K562 (cell line): Measurements from ENCODE around the gene NCOA1. TPM values are rescaled to one million over a fixed set of nuclear protein-coding genes. Genes with fewer than 3 reads are reported as not detected.

Experiments used
- ETV5 ChIP-seq: sonication (generic); formaldehyde crosslinking; IDR thresholded peaks from 2 replicates; pipeline ENCODE4 v1.4.0; 2020; ENCODE audit warnings: low read depth, mild to moderate bottlenecking, missing genetic modification reagents
- HDAC8 ChIP-seq: fragments of 450-650 bp; IDR thresholded peaks from 2 replicates; pipeline ENCODE4 v1.6.1; 2016; ENCODE audit warnings: mild to moderate bottlenecking, missing genetic modification characterization, moderate library complexity, missing compliant biosample characterization
- MAFF ChIP-seq: IDR thresholded peaks from 2 replicates; pipeline ENCODE4 v1.6.1; 2012; ENCODE audit warnings: low read length, improper control_type of control experiment
- MAFG ChIP-seq: fragments of 450-650 bp; conservative IDR thresholded peaks from 2 replicates; pipeline ENCODE4 v1.6.1; 2016; ENCODE audit warnings: missing genetic modification characterization, missing compliant biosample characterization
- RFX1 ChIP-seq: fragments of 450-650 bp; IDR thresholded peaks from 2 replicates; pipeline ENCODE4 v1.6.1; 2016; ENCODE audit warnings: mild to moderate bottlenecking, moderate library complexity
- SMARCA5 ChIP-seq: fragments of 450-650 bp; IDR thresholded peaks from 2 replicates; pipeline ENCODE4 v1.6.1; 2016
- TCF7L2 ChIP-seq: fragments of 150-350 bp; IDR thresholded peaks from 2 replicates; pipeline ENCODE4 v1.6.1; 2016; ENCODE audit warnings: low read depth, mild to moderate bottlenecking, low read length, moderate library complexity
- TCFL5 ChIP-seq: fragments of 250-450 bp; sonication (Bioruptor Pico); conservative IDR thresholded peaks from 2 replicates; pipeline ENCODE4 v1.6.1; 2021; ENCODE audit warnings: mild to moderate bottlenecking, moderate library complexity, matching md5 sums
- ZNF133 ChIP-seq: fragments of 250-450 bp; sonication (Bioruptor Pico); IDR thresholded peaks from 2 replicates; pipeline ENCODE4 v1.4.0; 2020; ENCODE audit warnings: mild to moderate bottlenecking
- ZNF146 ChIP-seq: IDR thresholded peaks from one replicate; pipeline ENCODE4 v1.6.1; 2018; ENCODE audit warnings: missing compliant biosample characterization; ENCODE audit not compliant: unreplicated experiment
- ZNF239 ChIP-seq: fragments of 250-450 bp; sonication (Bioruptor Pico); IDR thresholded peaks from 2 replicates; pipeline ENCODE4 v1.4.0; 2020; ENCODE audit warnings: mild to moderate bottlenecking
- ZNF583 ChIP-seq: fragments of 250-450 bp; sonication (Bioruptor Pico); IDR thresholded peaks from 2 replicates; pipeline ENCODE4 v1.4.0; 2020
- polyA plus RNA-seq, 8 experiments: library from polyadenylated mRNA; depleted of rRNA in 4 of 8; stranded (reverse) in 5 of 8; unstranded in 3 of 8; fragments of >200 nt; fragmentation: Nextera tagmentation in 2 of 8; fragmentation: Illumina TruSeq in 1 of 8; extraction: Ambion mirVana in 2 of 8; extraction: Trizol in 1 of 8; gene quantifications; 2 replicates each; pipeline versions ENCODE4 v1.2.1 to v1.2.3, GENCODE V29; 2011 to 2014; ENCODE audit warnings: inconsistent platforms in 1 of 8, missing spikeins in 1 of 8
- total RNA-seq, 7 experiments: library from RNA; depleted of rRNA in 6 of 7; stranded (reverse); fragments of >200 nt in 6 of 7; fragmentation: Illumina TruSeq in 2 of 7; extraction: Trizol in 2 of 7; gene quantifications; 2 replicates each; pipeline versions ENCODE4 v1.2.1 to v1.2.3, GENCODE V29; 2011 to 2021; ENCODE audit warnings: low replicate concordance in 1 of 7
- TF ChIP-seq, protein P1 (sequence below): fragments of 200-600 bp; sonication (generic); IDR thresholded peaks from one replicate; pipeline ENCODE4 v1.6.1; 2012; ENCODE audit warnings: mild to moderate bottlenecking, low read depth, low read length, inconsistent platforms
- TF ChIP-seq, protein P2 (sequence below): fragments of 450-650 bp; IDR thresholded peaks from 2 replicates; pipeline ENCODE4 v1.6.1; 2016; ENCODE audit warnings: mild to moderate bottlenecking
- TF ChIP-seq, protein P3 (sequence below): sonication (generic); formaldehyde crosslinking; IDR thresholded peaks from 2 replicates; pipeline ENCODE4 v1.8.0; 2023; ENCODE audit warnings: mild to moderate bottlenecking, missing genetic modification reagents

The NCOA1 gene
- total and polyA plus RNA-seq, 9 of the 15 experiments (the other 6 are each of a cell fraction or from before 2014, with no cell fraction given): 4.9 to 25.7 (median 17.0) TPM

DNA sequence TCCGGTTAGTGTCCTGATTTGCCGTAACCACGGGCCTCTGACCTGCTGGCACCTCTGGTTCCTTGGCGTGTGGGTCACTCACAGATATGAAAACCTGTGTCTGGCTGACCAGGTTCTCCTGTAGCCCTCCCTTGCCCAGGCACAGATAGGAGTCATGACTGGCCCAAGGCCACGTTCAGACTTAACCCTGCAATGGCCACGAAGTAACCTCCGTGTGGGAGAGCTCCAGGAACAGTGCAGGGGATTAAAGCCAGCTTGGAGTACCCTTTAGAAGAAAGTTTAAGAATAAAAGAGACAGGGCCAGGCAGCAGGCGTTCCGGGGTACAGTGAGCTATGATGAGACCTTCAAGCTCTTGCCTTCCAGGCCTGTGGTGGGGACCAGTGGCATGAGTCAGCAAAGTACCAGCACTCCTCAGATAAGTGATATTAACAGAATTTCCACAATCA is 327.7 kb downstream of the NCOA1 start (continued):
- no peak for TF ChIP-seq ZNF146 (CRISPR knock-in tag)
- TF ChIP-seq TCFL5 (CRISPR knock-in tag): no peak
- peak; percentile 83 for TF ChIP-seq MAFG
- TF ChIP-seq, protein P1, sequence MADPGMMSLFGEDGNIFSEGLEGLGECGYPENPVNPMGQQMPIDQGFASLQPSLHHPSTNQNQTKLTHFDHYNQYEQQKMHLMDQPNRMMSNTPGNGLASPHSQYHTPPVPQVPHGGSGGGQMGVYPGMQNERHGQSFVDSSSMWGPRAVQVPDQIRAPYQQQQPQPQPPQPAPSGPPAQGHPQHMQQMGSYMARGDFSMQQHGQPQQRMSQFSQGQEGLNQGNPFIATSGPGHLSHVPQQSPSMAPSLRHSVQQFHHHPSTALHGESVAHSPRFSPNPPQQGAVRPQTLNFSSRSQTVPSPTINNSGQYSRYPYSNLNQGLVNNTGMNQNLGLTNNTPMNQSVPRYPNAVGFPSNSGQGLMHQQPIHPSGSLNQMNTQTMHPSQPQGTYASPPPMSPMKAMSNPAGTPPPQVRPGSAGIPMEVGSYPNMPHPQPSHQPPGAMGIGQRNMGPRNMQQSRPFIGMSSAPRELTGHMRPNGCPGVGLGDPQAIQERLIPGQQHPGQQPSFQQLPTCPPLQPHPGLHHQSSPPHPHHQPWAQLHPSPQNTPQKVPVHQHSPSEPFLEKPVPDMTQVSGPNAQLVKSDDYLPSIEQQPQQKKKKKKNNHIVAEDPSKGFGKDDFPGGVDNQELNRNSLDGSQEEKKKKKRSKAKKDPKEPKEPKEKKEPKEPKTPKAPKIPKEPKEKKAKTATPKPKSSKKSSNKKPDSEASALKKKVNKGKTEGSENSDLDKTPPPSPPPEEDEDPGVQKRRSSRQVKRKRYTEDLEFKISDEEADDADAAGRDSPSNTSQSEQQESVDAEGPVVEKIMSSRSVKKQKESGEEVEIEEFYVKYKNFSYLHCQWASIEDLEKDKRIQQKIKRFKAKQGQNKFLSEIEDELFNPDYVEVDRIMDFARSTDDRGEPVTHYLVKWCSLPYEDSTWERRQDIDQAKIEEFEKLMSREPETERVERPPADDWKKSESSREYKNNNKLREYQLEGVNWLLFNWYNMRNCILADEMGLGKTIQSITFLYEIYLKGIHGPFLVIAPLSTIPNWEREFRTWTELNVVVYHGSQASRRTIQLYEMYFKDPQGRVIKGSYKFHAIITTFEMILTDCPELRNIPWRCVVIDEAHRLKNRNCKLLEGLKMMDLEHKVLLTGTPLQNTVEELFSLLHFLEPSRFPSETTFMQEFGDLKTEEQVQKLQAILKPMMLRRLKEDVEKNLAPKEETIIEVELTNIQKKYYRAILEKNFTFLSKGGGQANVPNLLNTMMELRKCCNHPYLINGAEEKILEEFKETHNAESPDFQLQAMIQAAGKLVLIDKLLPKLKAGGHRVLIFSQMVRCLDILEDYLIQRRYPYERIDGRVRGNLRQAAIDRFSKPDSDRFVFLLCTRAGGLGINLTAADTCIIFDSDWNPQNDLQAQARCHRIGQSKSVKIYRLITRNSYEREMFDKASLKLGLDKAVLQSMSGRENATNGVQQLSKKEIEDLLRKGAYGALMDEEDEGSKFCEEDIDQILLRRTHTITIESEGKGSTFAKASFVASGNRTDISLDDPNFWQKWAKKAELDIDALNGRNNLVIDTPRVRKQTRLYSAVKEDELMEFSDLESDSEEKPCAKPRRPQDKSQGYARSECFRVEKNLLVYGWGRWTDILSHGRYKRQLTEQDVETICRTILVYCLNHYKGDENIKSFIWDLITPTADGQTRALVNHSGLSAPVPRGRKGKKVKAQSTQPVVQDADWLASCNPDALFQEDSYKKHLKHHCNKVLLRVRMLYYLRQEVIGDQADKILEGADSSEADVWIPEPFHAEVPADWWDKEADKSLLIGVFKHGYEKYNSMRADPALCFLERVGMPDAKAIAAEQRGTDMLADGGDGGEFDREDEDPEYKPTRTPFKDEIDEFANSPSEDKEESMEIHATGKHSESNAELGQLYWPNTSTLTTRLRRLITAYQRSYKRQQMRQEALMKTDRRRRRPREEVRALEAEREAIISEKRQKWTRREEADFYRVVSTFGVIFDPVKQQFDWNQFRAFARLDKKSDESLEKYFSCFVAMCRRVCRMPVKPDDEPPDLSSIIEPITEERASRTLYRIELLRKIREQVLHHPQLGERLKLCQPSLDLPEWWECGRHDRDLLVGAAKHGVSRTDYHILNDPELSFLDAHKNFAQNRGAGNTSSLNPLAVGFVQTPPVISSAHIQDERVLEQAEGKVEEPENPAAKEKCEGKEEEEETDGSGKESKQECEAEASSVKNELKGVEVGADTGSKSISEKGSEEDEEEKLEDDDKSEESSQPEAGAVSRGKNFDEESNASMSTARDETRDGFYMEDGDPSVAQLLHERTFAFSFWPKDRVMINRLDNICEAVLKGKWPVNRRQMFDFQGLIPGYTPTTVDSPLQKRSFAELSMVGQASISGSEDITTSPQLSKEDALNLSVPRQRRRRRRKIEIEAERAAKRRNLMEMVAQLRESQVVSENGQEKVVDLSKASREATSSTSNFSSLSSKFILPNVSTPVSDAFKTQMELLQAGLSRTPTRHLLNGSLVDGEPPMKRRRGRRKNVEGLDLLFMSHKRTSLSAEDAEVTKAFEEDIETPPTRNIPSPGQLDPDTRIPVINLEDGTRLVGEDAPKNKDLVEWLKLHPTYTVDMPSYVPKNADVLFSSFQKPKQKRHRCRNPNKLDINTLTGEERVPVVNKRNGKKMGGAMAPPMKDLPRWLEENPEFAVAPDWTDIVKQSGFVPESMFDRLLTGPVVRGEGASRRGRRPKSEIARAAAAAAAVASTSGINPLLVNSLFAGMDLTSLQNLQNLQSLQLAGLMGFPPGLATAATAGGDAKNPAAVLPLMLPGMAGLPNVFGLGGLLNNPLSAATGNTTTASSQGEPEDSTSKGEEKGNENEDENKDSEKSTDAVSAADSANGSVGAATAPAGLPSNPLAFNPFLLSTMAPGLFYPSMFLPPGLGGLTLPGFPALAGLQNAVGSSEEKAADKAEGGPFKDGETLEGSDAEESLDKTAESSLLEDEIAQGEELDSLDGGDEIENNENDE: no peak
- TF ChIP-seq ZNF239: no peak
- TF ChIP-seq RFX1: no peak
- no peak for TF ChIP-seq ETV5
- no peak for TF ChIP-seq SMARCA5
- TF ChIP-seq TCF7L2: no peak
- TF ChIP-seq, protein P2, sequence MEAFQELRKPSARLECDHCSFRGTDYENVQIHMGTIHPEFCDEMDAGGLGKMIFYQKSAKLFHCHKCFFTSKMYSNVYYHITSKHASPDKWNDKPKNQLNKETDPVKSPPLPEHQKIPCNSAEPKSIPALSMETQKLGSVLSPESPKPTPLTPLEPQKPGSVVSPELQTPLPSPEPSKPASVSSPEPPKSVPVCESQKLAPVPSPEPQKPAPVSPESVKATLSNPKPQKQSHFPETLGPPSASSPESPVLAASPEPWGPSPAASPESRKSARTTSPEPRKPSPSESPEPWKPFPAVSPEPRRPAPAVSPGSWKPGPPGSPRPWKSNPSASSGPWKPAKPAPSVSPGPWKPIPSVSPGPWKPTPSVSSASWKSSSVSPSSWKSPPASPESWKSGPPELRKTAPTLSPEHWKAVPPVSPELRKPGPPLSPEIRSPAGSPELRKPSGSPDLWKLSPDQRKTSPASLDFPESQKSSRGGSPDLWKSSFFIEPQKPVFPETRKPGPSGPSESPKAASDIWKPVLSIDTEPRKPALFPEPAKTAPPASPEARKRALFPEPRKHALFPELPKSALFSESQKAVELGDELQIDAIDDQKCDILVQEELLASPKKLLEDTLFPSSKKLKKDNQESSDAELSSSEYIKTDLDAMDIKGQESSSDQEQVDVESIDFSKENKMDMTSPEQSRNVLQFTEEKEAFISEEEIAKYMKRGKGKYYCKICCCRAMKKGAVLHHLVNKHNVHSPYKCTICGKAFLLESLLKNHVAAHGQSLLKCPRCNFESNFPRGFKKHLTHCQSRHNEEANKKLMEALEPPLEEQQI: no peak
- TF ChIP-seq ZNF133 (CRISPR knock-in tag): no peak
- TF ChIP-seq ZNF583 (CRISPR knock-in tag): no peak
- TF ChIP-seq HDAC8 (tag): no peak
- TF ChIP-seq MAFF: peak; percentile 70; the same call in 1 of the 2 replicates
- TF ChIP-seq, protein P3, sequence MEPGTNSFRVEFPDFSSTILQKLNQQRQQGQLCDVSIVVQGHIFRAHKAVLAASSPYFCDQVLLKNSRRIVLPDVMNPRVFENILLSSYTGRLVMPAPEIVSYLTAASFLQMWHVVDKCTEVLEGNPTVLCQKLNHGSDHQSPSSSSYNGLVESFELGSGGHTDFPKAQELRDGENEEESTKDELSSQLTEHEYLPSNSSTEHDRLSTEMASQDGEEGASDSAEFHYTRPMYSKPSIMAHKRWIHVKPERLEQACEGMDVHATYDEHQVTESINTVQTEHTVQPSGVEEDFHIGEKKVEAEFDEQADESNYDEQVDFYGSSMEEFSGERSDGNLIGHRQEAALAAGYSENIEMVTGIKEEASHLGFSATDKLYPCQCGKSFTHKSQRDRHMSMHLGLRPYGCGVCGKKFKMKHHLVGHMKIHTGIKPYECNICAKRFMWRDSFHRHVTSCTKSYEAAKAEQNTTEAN (CRISPR knock-in tag): no peak
